Mucosa of gallbladder (tissue), 1 donor: ENCODE measurements around the gene RGMA. TPM values are rescaled to one million over a fixed set of nuclear protein-coding genes. Genes with fewer than 3 reads are reported as not detected.
"Not testable (repeated sequence)": the region's sequence is repeated elsewhere in the genome, so short reads cannot be mapped to it uniquely, and the experiment has no call there.

Experiments
- DNase-seq: peaks from one replicate; pipeline ENCODE4 v3.0.0-alpha.2; 2020; ENCODE audit warnings: low spot score
- total RNA-seq: library from RNA; stranded (reverse); gene quantifications from one replicate; pipeline ENCODE4 v1.2.1, GENCODE V29; 2021
- donor health status: DM: no; HTN: no; CAD: no.

The RGMA gene
- total RNA-seq, 1 donor from 2014 or later, result 17.5 TPM

DNA sequence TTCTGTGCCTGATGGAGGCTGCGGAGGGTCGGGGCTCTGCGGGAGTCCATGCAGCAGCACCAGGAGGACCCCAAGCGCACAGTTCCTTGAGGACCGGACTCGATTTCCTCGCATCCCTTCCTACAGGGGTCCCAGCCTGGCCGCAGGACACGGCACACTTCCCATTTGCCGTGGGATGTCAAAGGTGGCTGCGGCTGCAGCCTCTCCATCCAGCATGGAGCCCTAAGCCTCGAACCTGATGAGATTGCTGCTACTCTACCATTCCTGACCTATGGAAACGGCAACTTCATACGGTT, 40.6 kb downstream of the RGMA start:
- no peak for DNase-seq

DNA sequence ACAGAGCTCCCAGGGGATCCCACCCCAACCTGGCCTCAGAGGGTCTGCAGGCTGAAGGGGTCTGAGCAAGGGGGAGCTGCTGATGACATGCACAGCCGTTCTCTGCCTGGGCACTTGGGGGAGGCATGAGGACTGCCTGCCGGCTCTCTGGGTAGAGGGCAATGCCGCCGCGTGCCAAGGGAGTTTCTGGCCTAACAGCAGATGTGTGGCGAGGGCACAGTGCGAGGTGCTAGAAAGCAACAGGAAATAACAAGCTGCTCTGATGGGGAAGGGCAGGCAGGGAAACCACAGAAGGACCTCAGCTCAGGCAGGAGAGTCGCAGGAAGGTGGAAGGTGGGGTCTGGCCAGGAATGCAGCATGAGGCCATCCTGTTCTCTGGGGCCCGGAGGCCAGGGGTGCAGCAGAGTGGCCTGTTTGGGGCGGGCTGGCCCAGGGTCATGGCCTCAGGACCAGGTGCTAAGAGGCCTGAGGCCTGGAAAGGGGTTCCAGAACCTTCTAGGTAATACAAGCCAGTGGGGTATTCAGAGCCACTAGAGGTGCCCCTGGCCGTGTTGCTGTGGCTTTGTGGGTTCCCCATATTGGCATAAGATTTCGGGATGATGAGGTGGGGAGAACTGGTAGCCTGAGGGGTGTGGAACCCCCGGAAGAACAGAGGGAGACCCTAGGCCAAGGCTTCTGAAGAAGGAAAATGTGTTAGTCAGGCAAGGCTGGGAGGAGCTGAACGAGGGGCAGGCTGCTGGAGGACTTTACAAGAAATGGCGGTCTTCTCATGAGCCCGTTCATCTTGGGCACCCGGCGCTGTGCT, 41.2 kb downstream of the RGMA start:
- no peak for DNase-seq

DNA sequence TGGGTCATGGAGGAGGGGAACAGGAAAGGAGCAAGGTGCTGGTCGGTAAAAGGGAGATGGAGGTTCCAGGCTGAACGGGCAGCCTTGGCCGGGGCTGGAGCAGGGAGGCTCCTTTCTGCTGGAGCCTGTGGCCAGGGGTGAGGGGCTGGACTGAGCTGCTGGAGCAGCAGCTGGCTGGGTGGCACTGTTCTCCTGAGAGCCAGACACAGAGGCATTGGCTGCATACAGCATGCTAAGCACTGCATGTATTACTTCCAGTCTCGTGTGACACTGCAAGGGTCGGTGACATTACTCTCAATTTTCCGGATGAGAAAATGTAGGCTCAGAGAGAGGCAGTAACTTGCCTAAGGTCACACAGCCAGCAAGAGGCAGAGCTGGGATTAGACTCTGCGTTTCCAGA, 42.3 kb downstream of the RGMA start:
- DNase-seq, result no peak

DNA sequence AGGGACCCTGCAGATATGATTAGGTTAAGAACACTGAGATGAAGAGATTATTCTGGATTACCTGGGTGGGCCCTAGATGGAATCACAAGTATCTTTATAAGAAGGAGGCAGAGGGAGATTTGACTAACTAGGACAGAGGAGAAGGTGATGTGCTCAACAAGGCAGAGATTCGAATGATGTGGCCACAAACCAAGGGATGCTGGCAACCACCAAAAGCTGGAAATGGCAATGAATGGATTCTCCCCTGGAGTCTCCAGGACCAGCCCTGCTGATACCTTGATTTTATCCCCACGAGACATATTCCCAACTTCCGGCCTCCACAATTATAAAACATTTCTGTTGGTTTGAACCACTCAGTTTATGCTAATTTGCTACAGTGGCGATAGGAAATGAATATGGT, 42.9 kb downstream of the RGMA start:
- no peak for DNase-seq

DNA sequence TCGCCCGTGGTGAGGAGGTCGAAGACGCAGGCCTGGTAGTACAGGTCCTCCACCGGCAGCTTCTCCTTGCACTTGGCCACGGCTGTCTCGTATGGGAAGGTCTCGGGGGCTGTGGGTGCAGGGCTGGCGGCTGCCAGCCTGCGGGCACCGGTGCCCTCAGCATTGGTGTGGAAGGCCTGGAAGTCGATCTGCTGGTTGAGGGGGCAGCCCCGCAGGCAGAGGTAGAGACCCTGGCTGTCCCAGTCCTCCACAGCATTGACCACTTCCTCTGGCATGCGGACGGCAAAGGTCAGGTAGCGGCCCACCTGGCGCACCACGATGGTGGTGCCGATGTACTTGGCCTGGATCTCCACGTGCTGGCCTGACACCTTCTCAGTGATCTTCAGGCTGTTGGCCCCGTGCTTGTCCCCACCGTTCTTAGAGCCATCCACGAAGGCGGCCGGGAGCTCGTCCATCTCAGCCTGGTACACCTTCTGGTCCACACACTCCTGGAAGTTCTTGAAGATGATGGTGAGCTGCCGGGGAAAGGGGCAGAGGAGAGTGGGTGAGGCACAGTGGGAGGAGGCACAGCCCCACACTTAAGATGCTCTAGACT, 43.7 kb downstream of the RGMA start:
- no peak for DNase-seq

DNA sequence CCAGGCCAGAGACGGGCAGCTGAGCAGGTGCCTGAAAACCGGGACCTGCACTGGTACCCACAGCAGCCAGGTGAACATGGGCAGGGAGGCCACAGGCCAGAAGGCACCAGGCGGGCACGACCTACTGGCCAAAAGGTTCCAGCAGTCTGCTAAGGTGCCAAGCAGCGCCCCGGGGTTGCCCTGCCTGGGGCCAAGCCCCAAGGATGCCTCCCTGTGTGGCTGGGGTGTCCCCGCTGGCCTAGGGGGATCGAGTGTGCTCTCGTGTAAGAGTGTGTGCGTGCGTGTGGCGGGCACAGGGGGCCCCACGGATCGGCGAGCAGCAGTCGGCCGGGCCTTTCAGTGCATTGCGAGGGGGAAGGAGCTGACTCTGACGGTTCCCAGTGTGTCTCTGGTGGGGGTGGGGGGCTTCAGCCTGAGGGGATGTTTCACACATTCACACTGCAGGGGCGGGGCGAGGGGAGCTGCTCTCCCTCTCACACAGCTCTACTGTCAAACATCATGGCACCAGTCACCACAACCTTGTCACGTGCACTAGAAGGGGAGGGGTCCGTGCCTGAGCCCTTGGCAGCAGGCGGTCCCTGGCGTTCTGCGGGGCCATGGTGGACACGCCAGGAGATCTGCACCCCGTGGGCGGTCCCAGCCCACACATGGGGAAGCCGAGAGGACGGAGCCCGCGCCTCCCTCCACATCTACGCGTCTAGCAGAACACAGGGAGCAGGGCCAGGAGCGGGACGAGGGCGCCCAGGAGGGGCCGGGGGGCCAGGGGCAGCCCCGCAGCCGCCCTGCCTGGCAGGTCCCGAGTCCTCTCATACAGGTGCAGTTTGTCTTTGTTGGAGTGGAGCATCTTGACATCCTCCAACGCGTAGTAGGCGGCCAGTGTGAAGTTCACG, 44.5 kb downstream of the RGMA start:
- no peak for DNase-seq

DNA sequence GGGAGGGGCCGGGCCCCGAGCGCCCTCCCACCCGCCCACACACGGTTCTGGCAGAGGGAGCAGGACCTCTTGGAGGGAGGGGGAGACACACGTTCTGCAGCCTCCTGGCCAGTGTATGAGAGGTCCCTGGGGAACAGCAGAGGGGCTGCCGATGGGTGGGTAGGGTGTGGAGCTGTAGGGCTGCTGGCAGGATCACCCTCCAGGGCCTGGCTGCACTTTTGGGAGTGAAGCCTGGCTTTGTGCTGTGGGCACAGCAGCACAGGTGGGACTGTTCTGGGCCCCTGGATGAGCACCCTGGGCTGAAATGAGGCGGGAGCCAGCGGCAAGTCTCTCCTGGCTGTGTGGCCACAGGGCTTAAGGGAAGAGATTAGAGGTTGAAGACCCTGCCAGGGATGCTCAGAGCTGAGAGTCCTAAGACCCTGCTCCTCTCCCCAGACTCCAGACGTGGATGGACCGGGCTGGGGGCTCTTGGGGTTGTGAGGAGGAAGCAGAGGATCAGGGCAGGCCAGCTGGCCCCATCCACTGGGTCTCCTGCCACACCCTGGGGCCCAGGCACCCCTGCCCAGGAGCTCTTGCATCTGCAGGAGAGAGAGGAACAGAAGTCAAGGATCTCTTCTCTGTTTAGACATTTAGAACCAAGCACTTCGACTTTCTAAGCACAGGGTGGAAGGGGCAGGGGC, 45.2 kb downstream of the RGMA start:
- no peak for DNase-seq

DNA sequence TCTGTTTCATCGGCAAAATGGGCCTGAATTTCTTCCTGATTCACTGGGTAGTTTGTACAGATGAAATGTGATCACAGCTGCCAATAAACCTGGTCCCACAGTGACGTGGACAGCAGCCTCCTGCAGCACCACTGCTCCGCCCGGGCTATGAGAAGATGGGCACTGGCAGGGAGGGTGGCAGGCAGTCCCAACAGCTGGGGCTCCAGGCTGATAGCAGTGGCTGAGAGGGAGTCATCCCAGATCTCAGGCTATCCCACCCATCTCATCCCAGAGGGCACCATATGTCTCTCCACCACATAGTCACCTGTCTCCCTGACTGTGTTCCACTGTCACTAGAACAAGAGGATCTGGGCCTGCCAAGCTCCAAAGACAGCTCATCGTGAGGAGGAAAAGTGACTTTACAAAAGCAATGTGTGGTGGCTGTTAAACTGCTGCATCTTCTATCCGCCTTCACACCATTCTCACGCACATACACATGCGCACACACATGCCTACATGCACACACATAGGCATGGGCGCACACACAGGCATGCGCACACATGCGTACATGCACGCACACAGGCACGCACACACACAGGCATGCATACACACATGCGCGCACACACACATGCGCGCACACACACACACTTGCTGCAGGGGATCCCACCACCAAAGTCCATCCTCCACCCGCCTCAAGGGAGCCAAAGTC, 46.2 kb downstream of the RGMA start:
- no peak for DNase-seq

DNA sequence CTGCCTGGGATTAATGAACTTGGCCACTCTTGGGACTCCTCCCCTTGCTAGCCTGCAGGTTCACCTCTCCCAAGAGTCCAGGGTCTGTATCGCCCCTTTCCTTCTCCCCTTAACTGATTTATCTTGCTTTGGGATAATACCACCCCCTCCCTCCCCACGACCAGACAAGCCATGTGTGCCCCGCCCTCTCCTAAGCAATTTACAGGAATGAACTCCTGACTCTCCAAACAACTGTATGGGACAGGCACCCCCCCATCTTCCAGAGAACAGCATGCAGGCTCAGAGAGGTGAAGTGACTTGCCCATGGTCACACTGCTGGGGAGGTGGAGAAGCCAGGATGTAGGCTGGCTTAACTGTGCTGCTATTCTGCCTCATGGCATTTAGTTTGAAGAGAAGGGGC, 46.8 kb downstream of the RGMA start:
- DNase-seq, result no peak

DNA sequence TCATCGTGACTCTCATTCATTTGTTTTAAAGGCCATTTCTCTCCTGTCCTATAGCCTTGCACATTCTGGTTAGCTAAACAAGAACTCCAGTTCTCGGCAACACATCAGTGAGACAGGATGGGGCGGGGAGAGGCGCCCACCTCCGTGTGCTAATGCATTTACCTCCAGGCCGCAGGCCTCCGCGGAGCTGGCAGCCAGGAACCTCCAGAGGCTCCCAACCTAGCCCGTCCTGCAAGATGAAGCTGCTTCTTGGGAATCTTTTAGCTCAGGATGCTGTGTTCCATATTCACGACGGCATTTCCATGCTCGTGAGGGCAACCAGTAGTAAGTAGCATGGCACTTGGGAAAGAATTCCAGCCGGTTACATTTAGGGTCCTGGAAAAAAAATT, 47.9 kb downstream of the RGMA start:
- no peak for DNase-seq

DNA sequence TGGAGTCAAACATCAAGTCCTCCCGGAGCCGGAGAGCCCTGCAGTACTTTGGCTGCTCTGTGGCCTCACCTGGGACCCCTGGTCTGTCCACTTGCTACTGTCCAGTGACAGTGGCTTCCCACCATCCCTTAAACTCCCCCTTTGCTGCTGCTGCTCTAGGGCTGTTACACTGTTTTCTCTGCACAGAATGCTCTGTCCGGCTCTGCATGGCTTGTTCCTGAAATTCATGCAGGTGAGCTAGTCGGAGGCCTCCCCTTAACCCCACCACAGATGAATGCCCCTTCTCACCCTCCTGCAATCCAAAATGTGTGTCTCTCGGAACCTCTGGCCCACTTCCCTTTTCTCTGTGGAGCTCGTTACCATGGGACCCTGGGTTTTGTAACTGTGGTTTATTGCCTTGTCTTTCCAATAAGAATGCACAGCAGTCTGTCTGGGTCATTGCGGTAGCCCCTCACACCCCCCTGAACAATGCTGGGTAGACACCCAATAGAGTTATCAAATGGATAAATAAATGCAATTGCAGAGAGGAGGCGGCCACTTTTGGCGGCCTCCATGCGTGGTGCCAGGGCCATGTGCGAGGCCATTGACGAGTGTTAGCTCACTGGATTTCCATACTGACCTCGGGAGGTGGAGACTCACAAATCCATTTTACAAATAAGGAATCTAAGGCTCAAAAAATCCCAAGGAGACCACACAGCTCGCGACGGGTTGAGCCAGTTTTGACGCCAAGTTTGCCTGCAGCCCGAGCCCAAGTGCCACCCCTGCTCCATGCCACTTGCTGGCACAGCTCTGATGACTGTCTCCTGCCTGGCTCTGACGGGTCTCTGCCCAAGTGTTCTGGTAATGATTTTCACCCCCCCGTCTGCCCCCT, 48.5 kb downstream of the RGMA start:
- DNase-seq, result no peak

DNA sequence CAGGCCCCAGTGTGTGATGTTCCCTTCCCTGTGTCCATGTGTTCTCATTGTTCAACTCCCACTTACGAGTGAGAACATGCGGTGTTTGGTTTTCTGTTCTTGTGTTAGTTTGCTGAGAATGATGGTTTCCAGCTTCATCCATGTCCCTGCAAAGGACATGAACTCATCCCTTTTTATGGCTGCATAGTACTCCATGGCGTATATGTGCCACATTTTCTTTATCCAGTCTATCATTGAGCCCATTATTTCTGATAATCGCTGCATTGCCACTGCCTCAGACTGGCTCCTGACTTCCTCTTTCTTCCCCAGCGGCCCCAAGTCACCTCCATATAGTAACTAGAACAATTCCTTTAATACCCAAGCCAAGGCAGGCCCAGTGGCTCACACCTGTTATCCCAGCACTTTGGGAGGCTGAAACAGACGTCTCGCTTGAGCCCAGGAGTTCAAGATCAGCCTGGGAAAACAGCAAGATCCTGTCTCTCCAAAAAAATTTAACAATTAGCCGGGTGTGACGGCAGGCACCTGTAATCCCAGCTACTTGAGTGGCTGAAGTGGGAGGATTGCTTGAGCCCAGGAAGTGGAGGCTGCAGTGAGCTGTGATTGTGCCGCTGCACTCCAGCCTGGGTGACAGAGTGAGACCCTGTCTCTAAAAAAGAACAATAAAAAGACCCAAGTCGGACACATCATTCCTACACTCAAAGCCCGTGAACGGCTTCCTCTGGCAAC, 49.3 kb downstream of the RGMA start:
- DNase-seq, result not testable (repeated sequence)

DNA sequence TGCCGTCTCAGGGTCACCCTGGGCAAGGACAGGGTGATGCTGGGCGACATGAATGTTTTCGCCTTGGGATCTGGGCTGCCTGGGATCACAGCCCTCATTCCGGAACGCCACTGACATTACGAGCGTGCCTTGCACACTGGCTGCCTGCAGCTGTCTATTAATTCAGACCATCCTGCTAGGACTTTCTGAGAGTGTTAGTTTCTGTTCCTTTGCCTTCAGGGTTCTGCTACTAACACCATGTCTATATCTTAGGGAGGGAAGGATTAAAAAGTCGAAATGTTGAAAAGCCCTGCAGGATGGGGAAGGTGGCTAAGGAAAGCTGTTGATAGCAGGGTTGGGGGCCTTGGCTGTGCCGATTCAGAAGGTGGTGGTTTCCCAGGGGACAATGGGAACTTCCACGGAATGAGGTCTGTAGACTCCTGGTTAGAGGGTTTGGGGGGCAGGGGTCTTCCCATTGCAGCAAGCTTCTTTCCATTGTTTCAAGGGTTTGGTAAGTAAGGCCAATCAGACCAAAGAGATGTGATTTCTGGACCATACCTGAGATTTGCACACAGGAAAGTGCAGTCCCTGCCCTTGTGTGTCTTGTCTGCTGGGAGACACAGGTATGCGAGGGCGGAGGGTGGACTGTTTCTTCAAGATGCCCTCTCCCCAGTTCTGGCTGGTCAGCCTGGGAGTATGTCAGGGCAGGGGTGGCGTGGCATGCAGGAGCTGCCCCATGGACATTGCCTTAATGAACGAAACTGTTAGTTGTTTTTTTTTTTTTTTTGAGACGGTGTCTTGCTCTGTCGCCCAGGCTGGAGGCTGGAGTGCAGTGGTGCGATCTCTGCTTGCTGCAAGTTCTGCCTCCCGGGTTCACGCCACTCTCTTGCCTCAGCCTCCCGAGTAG, 50.9 kb downstream of the RGMA start:
- no peak for DNase-seq

DNA sequence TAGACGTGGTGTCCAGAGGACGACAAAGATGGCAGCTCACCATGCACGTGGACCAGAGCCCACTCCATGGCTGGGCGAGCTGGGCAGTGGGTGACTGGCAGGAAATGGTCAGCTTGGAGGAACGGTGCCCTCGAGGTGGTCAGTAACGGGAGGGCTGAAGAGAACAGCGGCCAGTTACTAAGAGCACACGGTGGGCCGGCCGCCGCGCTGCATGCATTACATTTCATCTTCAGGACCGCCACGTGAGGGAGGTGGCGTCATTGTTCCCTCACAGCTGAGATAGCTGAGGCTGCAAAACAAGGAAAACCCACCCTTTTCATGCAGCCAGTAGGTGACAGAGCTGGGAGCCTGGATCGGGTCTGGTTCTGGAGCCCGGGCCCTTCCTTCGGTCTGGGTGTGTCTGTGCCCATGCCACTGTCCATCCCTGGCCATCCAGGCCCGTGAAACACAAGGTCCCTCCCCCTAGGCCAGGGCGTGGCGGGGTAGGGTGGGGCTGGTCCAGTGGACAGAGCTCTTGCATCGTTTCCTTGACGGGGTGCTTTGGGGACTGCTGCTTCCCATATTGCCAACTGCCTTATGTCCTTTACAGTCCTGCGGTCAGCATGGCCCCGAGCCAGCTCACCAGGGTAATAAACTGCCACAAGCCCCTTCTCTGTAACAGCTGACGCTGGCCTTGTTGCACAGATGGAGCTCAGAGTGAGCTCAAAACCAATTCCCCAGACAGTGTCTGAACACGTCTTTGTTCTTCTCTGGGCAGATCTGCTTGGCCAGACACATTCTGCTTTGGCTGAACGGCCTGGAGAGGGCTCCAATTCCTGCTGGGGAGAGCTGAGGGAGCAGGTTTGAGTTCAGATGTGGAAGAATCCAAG, 51.8 kb downstream of the RGMA start:
- DNase-seq, result no peak

DNA sequence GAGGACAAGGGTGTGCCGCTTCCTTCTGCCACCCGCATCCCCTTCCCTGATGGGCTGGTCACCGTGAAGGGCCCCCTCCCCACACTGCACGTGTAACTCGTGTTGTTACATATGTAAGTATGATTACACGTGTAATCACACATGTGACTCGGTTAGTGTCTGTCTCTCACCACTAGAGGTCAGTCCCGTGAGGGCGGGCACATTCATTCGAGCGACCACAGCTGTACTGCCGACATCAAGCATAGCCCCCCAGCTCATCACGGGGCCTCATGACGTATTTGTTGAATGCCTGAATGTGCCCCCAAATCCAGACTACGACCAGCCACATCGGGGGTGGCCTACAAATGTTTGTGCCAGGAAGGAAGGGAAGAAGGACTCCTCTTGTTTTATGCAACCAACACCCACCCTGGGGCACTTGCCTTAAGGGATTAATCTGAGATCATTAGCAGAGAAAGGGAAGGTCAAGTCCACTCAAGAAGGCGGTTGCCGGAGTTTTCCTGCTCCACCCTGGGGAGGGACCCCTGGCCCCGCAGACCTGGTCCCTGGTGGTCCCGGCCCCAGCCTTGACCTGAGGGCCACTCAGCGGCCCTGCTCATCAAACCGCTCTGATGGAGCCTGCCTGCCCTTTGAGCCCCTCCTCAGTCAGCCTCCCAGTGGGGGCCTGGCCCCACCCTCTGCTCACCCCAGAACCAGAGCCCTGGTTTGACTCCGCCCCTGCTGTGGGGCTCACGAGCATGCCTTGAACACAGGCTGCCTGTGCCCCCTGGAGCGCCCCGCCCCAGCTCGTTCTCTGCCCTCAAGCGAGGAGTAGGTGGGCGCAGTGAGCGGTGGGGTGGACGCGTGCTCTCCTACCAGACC, 52.8 kb downstream of the RGMA start:
- DNase-seq, result no peak

DNA sequence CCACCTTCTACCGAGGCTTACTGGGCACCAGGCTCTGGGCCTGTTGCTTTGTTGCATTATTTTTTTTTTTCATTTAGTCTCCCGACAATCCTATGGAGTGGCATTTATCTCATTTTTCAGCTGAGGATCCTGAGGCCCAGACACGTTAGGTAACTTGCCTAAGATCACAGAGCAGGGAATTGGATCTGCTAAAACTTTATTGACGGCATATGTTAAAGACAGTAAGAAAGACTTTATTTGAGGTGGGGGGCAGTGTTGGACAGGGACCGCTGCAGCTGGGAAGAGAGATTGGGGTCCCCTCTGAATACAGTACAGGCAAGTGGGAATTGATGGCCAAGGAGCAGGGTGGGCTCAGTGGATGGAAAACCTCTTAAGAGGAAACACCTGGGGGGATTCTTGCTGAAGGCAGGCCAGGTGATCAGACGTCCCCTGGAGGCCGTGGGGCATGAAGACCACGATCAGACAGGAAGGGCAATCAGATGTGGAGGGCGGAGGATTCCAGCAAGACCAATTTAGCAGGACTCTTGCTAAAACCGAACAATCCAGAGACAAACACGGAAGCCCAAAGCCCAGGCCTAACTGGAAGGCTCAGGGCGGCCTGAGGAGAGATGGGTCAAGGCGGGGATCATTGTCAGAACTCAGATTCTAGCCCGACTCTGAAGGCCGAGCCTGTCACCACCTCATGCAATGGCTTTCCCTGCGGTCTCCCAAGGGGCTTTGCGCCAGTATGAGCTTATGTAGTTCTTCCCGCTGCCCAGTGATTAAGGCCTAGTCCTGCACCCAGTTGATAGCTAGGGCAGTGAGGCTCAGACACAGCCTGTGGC, 53.7 kb downstream of the RGMA start:
- no peak for DNase-seq
